KMS-11 (cell line): ENCODE data around the gene RMC1.

Source experiments
- H2AFZ ChIP-seq: fragments of 200-600 bp; sonication (generic); 2 replicates; pipeline ENCODE4 v1.6.1; 2016; ENCODE audit warnings: antibody characterized with exemption, mixed run types, low read depth
- H3K27ac ChIP-seq: fragments of 200-600 bp; sonication (generic); 2 replicates; pipeline ENCODE4 v1.6.1; 2016; ENCODE audit warnings: mild to moderate bottlenecking, mixed run types
- H3K27me3 ChIP-seq: fragments of 200-600 bp; sonication (generic); 2 replicates; pipeline ENCODE4 v1.6.1; 2017; ENCODE audit warnings: mild to moderate bottlenecking, low read depth, mixed run types, moderate library complexity; ENCODE audit not compliant: insufficient read depth
- H3K36me3 ChIP-seq: fragments of 200-600 bp; sonication (generic); 2 replicates; pipeline ENCODE4 v1.6.1; 2017; ENCODE audit warnings: mild to moderate bottlenecking, mixed run types; ENCODE audit not compliant: insufficient read depth
- H3K4me1 ChIP-seq: fragments of 200-600 bp; sonication (generic); 2 replicates; pipeline ENCODE4 v1.6.1; 2016; ENCODE audit warnings: mild to moderate bottlenecking, low read depth, mixed run types; ENCODE audit not compliant: poor library complexity, severe bottlenecking
- H3K4me2 ChIP-seq: fragments of 200-600 bp; sonication (generic); 2 replicates; pipeline ENCODE4 v1.7.0; 2016; ENCODE audit warnings: mild to moderate bottlenecking, mixed run types
- H3K4me3 ChIP-seq: fragments of 200-600 bp; sonication (generic); IDR thresholded peaks from 2 replicates; pipeline ENCODE4 v1.6.1; 2017; ENCODE audit warnings: low read depth, low read length, mixed read lengths; ENCODE audit not compliant: insufficient read depth
- H3K79me2 ChIP-seq: fragments of 200-600 bp; sonication (generic); 2 replicates; pipeline ENCODE4 v1.6.1; 2016; ENCODE audit warnings: low read depth, mixed run types; ENCODE audit not compliant: insufficient read depth
- H3K9ac ChIP-seq: fragments of 200-600 bp; sonication (generic); 2 replicates; pipeline ENCODE4 v1.6.1; 2016; ENCODE audit warnings: mild to moderate bottlenecking, mixed run types
- H4K20me1 ChIP-seq: fragments of 200-600 bp; sonication (generic); 2 replicates; pipeline ENCODE4 v1.6.1; 2016; ENCODE audit warnings: mild to moderate bottlenecking, mixed run types; ENCODE audit not compliant: insufficient read depth
- TF ChIP-seq, protein P1 (sequence below): fragments of 200-600 bp; sonication (generic); conservative IDR thresholded peaks from 2 replicates; pipeline ENCODE4 v1.6.1; 2017; ENCODE audit warnings: low read depth, mild to moderate bottlenecking, antibody characterized with exemption, low read length, moderate library complexity, mixed read lengths

The RMC1 gene

DNA sequence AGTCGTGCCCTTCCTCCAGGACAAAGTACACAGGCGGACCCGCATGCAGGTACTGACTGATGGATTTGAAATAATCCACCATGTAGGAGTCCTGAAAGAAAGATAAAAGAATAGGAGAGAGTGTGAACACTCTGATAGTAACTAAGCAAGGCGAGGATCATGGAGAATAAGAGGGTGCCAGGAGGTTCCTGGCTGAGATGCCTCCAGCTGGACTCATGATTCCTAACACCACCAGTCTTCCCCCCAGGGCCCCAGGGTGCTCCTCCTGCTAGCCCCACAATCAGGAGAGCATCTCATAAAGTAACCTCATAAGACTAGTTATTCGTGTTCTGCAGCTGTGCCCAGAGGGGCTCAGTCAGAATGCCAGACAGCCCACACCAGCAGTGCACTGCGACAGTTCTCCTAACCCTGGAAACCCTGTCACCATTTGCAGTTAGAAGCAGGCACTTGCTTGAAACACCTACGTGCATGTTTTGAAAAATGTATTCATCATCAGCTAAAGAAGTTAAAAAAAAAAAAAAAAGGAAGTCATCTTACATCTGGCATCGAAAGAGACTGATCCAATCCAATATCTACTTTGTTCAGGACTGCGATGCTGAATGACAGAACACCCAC lies 36.7 kb downstream of the RMC1 start:
- Histone ChIP-seq H3K4me2 (no peak overlapping the region), H3K27ac (no peak overlapping the region), H3K36me3 (peaks cover 5% of the 10 kb centered on the region; the same call in 1 of the 2 replicates), H3K79me2 (no peaks in the 10 kb centered on the region), H3K4me3 (no peak overlapping the region), H2AFZ (no peak overlapping the region), H3K4me1 (peaks cover 34% of the 10 kb centered on the region), H3K27me3 (no peaks in the 10 kb centered on the region), H4K20me1 (no peaks in the 10 kb centered on the region), H3K9ac (no peak overlapping the region)
- TF ChIP-seq, protein P1, sequence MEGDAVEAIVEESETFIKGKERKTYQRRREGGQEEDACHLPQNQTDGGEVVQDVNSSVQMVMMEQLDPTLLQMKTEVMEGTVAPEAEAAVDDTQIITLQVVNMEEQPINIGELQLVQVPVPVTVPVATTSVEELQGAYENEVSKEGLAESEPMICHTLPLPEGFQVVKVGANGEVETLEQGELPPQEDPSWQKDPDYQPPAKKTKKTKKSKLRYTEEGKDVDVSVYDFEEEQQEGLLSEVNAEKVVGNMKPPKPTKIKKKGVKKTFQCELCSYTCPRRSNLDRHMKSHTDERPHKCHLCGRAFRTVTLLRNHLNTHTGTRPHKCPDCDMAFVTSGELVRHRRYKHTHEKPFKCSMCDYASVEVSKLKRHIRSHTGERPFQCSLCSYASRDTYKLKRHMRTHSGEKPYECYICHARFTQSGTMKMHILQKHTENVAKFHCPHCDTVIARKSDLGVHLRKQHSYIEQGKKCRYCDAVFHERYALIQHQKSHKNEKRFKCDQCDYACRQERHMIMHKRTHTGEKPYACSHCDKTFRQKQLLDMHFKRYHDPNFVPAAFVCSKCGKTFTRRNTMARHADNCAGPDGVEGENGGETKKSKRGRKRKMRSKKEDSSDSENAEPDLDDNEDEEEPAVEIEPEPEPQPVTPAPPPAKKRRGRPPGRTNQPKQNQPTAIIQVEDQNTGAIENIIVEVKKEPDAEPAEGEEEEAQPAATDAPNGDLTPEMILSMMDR, result no peak

DNA sequence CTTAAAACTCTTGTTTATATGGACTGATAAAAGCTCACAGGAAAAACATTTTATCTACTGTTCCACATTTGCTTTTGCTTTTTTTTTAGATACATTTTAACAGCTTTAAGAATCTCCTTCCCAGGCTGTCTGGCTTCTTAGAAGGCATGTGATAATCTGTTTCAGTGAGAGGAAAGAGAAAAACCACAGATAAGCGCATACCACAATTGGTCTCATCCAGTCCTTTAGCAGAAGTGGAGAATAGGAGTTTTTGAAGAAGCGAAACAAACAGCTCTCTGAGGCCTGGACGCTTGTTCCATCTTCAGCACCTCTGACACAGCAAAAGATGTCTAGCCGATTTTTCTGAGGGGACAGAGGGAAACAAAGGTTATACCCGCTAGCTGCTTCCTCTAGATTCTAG lies 37.6 kb downstream of the RMC1 start:
- no peaks in the 10 kb centered on the region for H3K79me2 ChIP-seq
- H3K4me2 ChIP-seq, result peak overlapping the region; percentile 15; the same call in 1 of the 2 replicates

DNA sequence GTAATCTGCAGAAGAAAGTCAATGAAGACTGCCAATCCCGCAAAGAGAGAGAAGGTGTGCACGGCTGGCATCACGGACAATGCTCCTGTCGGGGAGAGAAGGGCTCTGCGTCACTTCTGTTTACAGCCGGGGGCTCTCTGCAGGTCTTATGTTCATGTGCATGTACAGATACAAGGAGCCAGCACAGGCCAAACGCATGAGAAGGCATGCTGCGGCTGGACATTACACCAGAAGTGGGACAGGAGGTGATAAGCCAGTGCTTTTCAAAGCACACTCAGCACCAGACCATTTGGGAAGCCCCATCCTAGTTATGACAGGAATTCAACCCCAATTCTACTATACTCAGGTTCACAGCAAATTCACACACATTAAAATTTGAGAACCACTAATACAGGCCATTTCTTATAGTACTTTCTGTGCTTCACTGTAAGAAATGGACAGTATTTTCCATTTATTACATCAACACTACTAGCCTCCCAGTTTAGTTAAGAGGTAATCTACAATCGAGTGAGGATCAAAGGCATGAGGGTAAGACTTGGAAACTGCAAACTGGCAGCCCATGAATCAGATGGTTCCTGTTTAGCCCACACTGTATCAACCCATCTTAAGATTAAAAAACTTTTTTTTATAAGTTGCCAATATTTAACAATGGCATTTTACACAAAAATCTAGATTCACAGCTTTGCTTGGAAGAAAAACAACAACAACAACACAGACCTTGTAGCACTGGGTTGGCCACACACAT lies 38.2 kb downstream of the RMC1 start:
- Histone ChIP-seq H3K27ac (peak overlapping the region; percentile 6; the same call in 1 of the 2 replicates), H3K27me3 (no peaks in the 10 kb centered on the region)
- TF ChIP-seq, protein P1, result no peak

More for the DNA sequence above, 37.6 kb downstream of the RMC1 start:
- Histone ChIP-seq H3K27me3 (no peaks in the 10 kb centered on the region), H4K20me1 (no peaks in the 10 kb centered on the region), H3K9ac (no peak overlapping the region), H3K27ac (peak overlapping the region; percentile 6; the same call in 1 of the 2 replicates), H3K4me3 (no peak overlapping the region), H2AFZ (no peak overlapping the region), H3K4me1 (peaks cover 34% of the 10 kb centered on the region), H3K36me3 (peaks cover 5% of the 10 kb centered on the region; the same call in 1 of the 2 replicates)
- TF ChIP-seq, protein P1, result no peak

DNA sequence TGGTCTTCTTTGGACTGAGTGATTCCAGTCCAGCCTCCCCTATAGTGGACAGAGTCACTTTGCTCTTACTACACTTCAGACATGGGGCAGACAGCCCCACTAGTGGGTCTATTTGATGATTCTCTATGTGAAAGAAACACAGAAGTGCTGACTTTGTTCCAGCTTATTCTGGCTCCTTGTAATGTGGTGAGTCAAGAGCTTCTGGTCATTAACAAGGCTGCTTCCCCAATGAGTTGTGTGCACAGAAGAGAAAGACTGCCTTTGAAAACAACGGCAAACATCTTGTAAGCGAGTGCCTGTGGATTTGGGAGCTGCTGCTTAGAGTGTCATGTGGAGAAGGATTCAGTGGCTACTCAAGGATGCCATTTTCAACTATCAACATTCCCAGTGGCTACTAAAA lies 39.1 kb downstream of the RMC1 start:
- Histone ChIP-seq H3K4me2 (no peak overlapping the region; the same call in 1 of the 2 replicates), H3K4me3 (no peak overlapping the region), H3K27me3 (no peaks in the 10 kb centered on the region), H3K36me3 (peaks cover 5% of the 10 kb centered on the region; the same call in 1 of the 2 replicates), H3K9ac (no peak overlapping the region), H2AFZ (no peak overlapping the region), H3K79me2 (no peaks in the 10 kb centered on the region), H3K4me1 (peaks cover 46% of the 10 kb centered on the region), H4K20me1 (no peaks in the 10 kb centered on the region), H3K27ac (peak overlapping the region; percentile 6; the same call in 1 of the 2 replicates)
- TF ChIP-seq, protein P1, result no peak

More for the DNA sequence above, 38.2 kb downstream of the RMC1 start:
- H3K9ac ChIP-seq, result no peak overlapping the region
- H4K20me1 ChIP-seq, result no peaks in the 10 kb centered on the region
- peaks cover 38% of the 10 kb centered on the region for H3K4me1 ChIP-seq
- no peak overlapping the region for H2AFZ ChIP-seq
- no peaks in the 10 kb centered on the region for H3K79me2 ChIP-seq
- no peak overlapping the region for H3K4me3 ChIP-seq
- peak overlapping the region; percentile 15; the same call in 1 of the 2 replicates for H3K4me2 ChIP-seq
- H3K36me3 ChIP-seq, result peaks cover 5% of the 10 kb centered on the region; the same call in 1 of the 2 replicates
